A673 (cell line): ENCODE results near the gene CHRNA7. TPM values are rescaled to one million over a fixed set of nuclear protein-coding genes. Genes with fewer than 3 reads are reported as not detected.
"Not testable (repeated sequence)": the region's sequence is repeated elsewhere in the genome, so short reads cannot be mapped to it uniquely, and the experiment has no call there.

Source experiments
- BruUV-seq: library from RNA; stranded (reverse); fragments of 400-500 nt; replicated peaks from 2 replicates; lab custom pipeline; 2021; lab: Mats Ljungman, UMichigan
- CTCF ChIA-PET: fragments of 300-600 bp; sonication (Branson Sonifier 250); formaldehyde crosslinking; loops from one replicate; lab custom pipeline; 2022; ENCODE audit warnings: antibody characterized with exemption; lab: Charles Lee
- POLR2A ChIA-PET: fragments of 300-600 bp; sonication (Branson Sonifier 250); formaldehyde crosslinking; loops from one replicate; lab custom pipeline; 2022; ENCODE audit warnings: antibody characterized with exemption; ENCODE audit not compliant: low non-redundant PET; lab: Charles Lee
- DNase-seq: peaks from one replicate; pipeline ENCODE4 v3.0.0-alpha.2; 2015; ENCODE audit warnings: low spot score
- H3K27ac ChIP-seq: fragments of 200-600 bp; sonication (generic); 2 replicates; pipeline ENCODE4 v1.5.1; 2016; ENCODE audit warnings: mixed run types, low read depth, mild to moderate bottlenecking, mixed read lengths, antibody characterized with exemption, low read length; ENCODE audit not compliant: poor library complexity, severe bottlenecking
- H3K27me3 ChIP-seq: fragments of 200-600 bp; sonication (generic); replicated peaks from 2 replicates; pipeline ENCODE4 v1.6.1; 2017; ENCODE audit warnings: mixed run types, low read depth, mild to moderate bottlenecking, mixed read lengths, antibody characterized with exemption, low read length; ENCODE audit not compliant: insufficient read depth, poor library complexity
- H3K36me3 ChIP-seq: fragments of 200-600 bp; sonication (generic); 2 replicates; pipeline ENCODE4 v1.6.1; 2016; ENCODE audit warnings: mixed run types, mild to moderate bottlenecking, mixed read lengths, antibody characterized with exemption, low read length; ENCODE audit not compliant: insufficient read depth, poor library complexity, severe bottlenecking
- H3K4me1 ChIP-seq: fragments of 200-600 bp; sonication (generic); 2 replicates; pipeline ENCODE4 v1.6.1; 2017; ENCODE audit warnings: mixed run types, mild to moderate bottlenecking, mixed read lengths, antibody characterized with exemption, low read length; ENCODE audit not compliant: insufficient read depth, poor library complexity, severe bottlenecking
- H3K4me3 ChIP-seq: fragments of 200-600 bp; sonication (generic); 2 replicates; pipeline ENCODE4 v1.5.1; 2016; ENCODE audit warnings: low read depth, mixed run types, mild to moderate bottlenecking, mixed read lengths, low read length; ENCODE audit not compliant: poor library complexity, severe bottlenecking
- H3K9me3 ChIP-seq: fragments of 200-600 bp; sonication (generic); 2 replicates; pipeline ENCODE4 v1.6.1; 2016; ENCODE audit warnings: mixed run types, low read depth, mild to moderate bottlenecking, mixed read lengths, antibody characterized with exemption, low read length; ENCODE audit not compliant: poor library complexity, severe bottlenecking
- intact Hi-C: fragments of 100-400 bp; cut with micrococcal nuclease; formaldehyde crosslinking; loops from one replicate; pipeline ENCODE4 v1.10.0; 2022; ENCODE audit not compliant: unreplicated experiment
- total RNA-seq: library from RNA; stranded (reverse); gene quantifications from 2 replicates; pipeline ENCODE4 v1.2.3, GENCODE V29; 2021

Gene CHRNA7
- total RNA-seq, 1 experiment from 2014 or later: 3.7 TPM

- POLR2A ChIA-PET, H3K27me3 ChIP-seq: not testable (repeated sequence)
Observed at GRCh38 chr15:32165775-32166174, 135.5 kb downstream of the CHRNA7 start.

GRCh38 chr15:32166270-32166669 lies 136.0 kb downstream of the CHRNA7 start:
- BruUV-seq, POLR2A ChIA-PET: not testable (repeated sequence)

More at GRCh38 chr15:32165775-32166174, 135.5 kb downstream of the CHRNA7 start:
- H3K9me3 ChIP-seq, DNase-seq, CTCF ChIA-PET, intact Hi-C loops, H3K27ac ChIP-seq, H3K4me3 ChIP-seq, H3K36me3 ChIP-seq, H3K4me1 ChIP-seq, BruUV-seq: not testable (repeated sequence)

GRCh38 chr15:32167913-32168312 lies 137.6 kb downstream of the CHRNA7 start:
- DNase-seq, intact Hi-C loops, H3K27me3 ChIP-seq, H3K9me3 ChIP-seq, CTCF ChIA-PET, H3K4me3 ChIP-seq, H3K4me1 ChIP-seq, H3K36me3 ChIP-seq, BruUV-seq, H3K27ac ChIP-seq, POLR2A ChIA-PET: not testable (repeated sequence)

More at GRCh38 chr15:32166270-32166669, 136.0 kb downstream of the CHRNA7 start:
- H3K4me3 ChIP-seq, intact Hi-C loops, H3K4me1 ChIP-seq, H3K27ac ChIP-seq, H3K9me3 ChIP-seq, H3K36me3 ChIP-seq, H3K27me3 ChIP-seq, DNase-seq, CTCF ChIA-PET: not testable (repeated sequence)

- intact Hi-C loops, H3K9me3 ChIP-seq, POLR2A ChIA-PET, H3K36me3 ChIP-seq, CTCF ChIA-PET, H3K27me3 ChIP-seq, BruUV-seq, DNase-seq, H3K4me1 ChIP-seq, H3K27ac ChIP-seq, H3K4me3 ChIP-seq: not testable (repeated sequence)
Observed at GRCh38 chr15:32180579-32180978, 150.3 kb downstream of the CHRNA7 start.

GRCh38 chr15:32193780-32194179 lies 163.5 kb downstream of the CHRNA7 start:
- intact Hi-C loops, DNase-seq, H3K36me3 ChIP-seq, H3K4me3 ChIP-seq, H3K27me3 ChIP-seq, CTCF ChIA-PET, H3K9me3 ChIP-seq, POLR2A ChIA-PET, H3K27ac ChIP-seq, BruUV-seq, H3K4me1 ChIP-seq: not testable (repeated sequence)

GRCh38 chr15:32196206-32196605 lies 165.9 kb downstream of the CHRNA7 start:
- H3K4me3 ChIP-seq, DNase-seq, H3K36me3 ChIP-seq, intact Hi-C loops, POLR2A ChIA-PET, H3K27me3 ChIP-seq, H3K4me1 ChIP-seq, H3K9me3 ChIP-seq, BruUV-seq, H3K27ac ChIP-seq, CTCF ChIA-PET: not testable (repeated sequence)

GRCh38 chr15:32198938-32199337 lies 168.6 kb downstream of the CHRNA7 start:
- H3K4me3 ChIP-seq, BruUV-seq, H3K9me3 ChIP-seq, H3K4me1 ChIP-seq, POLR2A ChIA-PET, H3K27me3 ChIP-seq, H3K36me3 ChIP-seq, DNase-seq, intact Hi-C loops, CTCF ChIA-PET, H3K27ac ChIP-seq: not testable (repeated sequence)

- BruUV-seq, intact Hi-C loops, H3K4me1 ChIP-seq, H3K27me3 ChIP-seq, H3K36me3 ChIP-seq, H3K27ac ChIP-seq, CTCF ChIA-PET, POLR2A ChIA-PET, H3K4me3 ChIP-seq, H3K9me3 ChIP-seq, DNase-seq: not testable (repeated sequence)
Observed at GRCh38 chr15:32209081-32209480, 178.8 kb downstream of the CHRNA7 start.
